Breast epithelium (tissue), 3 donors: ENCODE measurements around the gene AAGAB.

Experiments
- CTCF ChIP-seq, 3 donors: fragments of 450-650 bp; IDR thresholded peaks; one replicate each; pipeline ENCODE4 v1.5.1; 2016 to 2017; ENCODE audit warnings: antibody characterized with exemption in 3 of 3, mild to moderate bottlenecking in 3 of 3, moderate library complexity in 3 of 3
- POLR2A ChIP-seq: fragments of 450-650 bp; IDR thresholded peaks from one replicate; pipeline ENCODE4 v1.6.1; 2016; ENCODE audit warnings: antibody characterized with exemption, mild to moderate bottlenecking, moderate library complexity

DNA sequence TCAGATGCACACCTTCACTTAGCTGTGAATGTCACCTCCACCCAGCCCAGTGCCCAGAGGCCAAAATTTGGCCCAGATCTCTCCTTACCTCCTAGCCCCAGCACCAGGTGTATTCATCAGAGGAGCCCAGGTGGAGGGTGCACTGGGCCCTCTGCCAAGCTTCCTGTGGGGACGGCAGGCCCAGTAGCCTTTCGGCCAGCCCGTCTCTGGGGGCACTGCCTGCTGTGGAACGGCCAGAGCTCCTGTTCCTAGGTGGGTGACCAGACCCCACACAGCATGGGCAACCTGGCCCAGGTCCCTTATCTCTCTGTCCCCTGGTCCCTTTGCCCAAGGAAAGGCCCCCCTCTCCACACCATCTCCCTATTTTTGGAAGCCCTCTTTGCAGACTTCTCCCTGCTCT lies 67.8 kb downstream of the AAGAB start:
- TF ChIP-seq CTCF (IDR thresholded peaks at IDR 0.05), result no peak
- no peak for TF ChIP-seq POLR2A
